Muscle layer of duodenum (tissue), 2 donors: ENCODE measurements around the gene TESMIN.

Experiments
- H3K27ac ChIP-seq: one replicate; pipeline ENCODE4 v1.7.0; 2013; ENCODE audit warnings: mild to moderate bottlenecking, low read length
- H3K27me3 ChIP-seq: one replicate; pipeline ENCODE4 v1.7.0; 2013; ENCODE audit warnings: low read depth, mild to moderate bottlenecking, control low read depth, low read length
- H3K36me3 ChIP-seq, 2 donors: one replicate each; pipeline ENCODE4 v1.7.0; 2013; ENCODE audit warnings: low read length in 2 of 2, control low read depth in 1 of 2, mild to moderate bottlenecking in 1 of 2; ENCODE audit not compliant: insufficient read depth in 2 of 2, control insufficient read depth in 1 of 2
- H3K4me1 ChIP-seq, 2 donors: one replicate each; pipeline ENCODE4 v1.7.0; 2013; ENCODE audit warnings: low read length in 2 of 2, mild to moderate bottlenecking in 2 of 2, control low read depth in 1 of 2, moderate library complexity in 1 of 2; ENCODE audit not compliant: insufficient read depth in 2 of 2, control insufficient read depth in 1 of 2
- H3K4me3 ChIP-seq, 2 donors: one replicate each; pipeline ENCODE4 v1.7.0; 2013; ENCODE audit warnings: low read length in 2 of 2, low read depth in 1 of 2, mild to moderate bottlenecking in 1 of 2
- H3K9me3 ChIP-seq, 2 donors: one replicate each; pipeline ENCODE4 v1.7.0; 2013; ENCODE audit warnings: low read length in 2 of 2, control low read depth in 1 of 2, mild to moderate bottlenecking in 1 of 2; ENCODE audit not compliant: control insufficient read depth in 1 of 2
- donor health status: healthy.

TESMIN gene

GRCh38 chr11:68688881-68689280 lies 62.4 kb downstream of the TESMIN start:
- Histone ChIP-seq H3K4me3 (no peak overlapping the region), H3K9me3 (no peaks in the 10 kb centered on the region), H3K36me3 (no peaks in the 10 kb centered on the region), H3K4me1 (peaks cover 0 to 12% of the 10 kb centered on the region in 2 donors), H3K27ac (no peak overlapping the region), H3K27me3 (peaks cover 16% of the 10 kb centered on the region)

- H3K4me1 ChIP-seq: peaks cover 0 to 13% of the 10 kb centered on the region in 2 donors
- H3K27ac ChIP-seq: no peak overlapping the region
- no peaks in the 10 kb centered on the region for H3K36me3 ChIP-seq
- no peak overlapping the region for H3K4me3 ChIP-seq
- no peaks in the 10 kb centered on the region for H3K9me3 ChIP-seq
- H3K27me3 ChIP-seq: peaks cover 25% of the 10 kb centered on the region
Measured at GRCh38 chr11:68687986-68688385, 63.3 kb downstream of the TESMIN start.

DNA sequence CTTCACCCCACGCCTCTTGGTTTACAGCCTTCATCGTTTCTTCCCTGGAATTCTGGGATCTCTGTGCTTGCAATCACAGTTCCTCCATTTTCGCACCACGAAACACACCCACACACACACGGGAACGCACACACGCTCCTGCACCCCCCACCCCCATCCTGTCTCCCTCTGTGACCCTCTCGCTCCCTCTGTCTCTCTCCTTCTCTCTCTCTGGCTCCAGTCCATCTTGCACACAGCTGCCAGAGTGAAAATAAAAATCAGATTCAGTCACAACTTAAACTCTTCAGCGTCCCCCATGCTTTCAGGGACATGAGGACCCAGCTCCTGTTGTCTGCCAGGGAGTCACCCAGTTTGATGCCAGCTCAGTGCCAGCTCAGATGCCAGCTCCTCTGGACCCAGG lies 64.0 kb downstream of the TESMIN start:
- no peaks in the 10 kb centered on the region for H3K36me3 ChIP-seq
- peaks cover 25% of the 10 kb centered on the region for H3K27me3 ChIP-seq

GRCh38 chr11:68686486-68686885 lies 64.8 kb downstream of the TESMIN start:
- Histone ChIP-seq H3K27ac (no peak overlapping the region), H3K9me3 (no peaks in the 10 kb centered on the region), H3K4me1 (peaks cover 0 to 13% of the 10 kb centered on the region in 2 donors), H3K36me3 (no peaks in the 10 kb centered on the region), H3K27me3 (peaks cover 25% of the 10 kb centered on the region), H3K4me3 (no peak overlapping the region)

More for the DNA sequence above, 64.0 kb downstream of the TESMIN start:
- no peak overlapping the region for H3K4me3 ChIP-seq
- no peak overlapping the region for H3K27ac ChIP-seq
- peaks cover 0 to 13% of the 10 kb centered on the region in 2 donors for H3K4me1 ChIP-seq
- H3K9me3 ChIP-seq: no peaks in the 10 kb centered on the region

GRCh38 chr11:68685656-68686380 lies 65.5 kb downstream of the TESMIN start:
- Histone ChIP-seq H3K36me3 (no peaks in the 10 kb centered on the region), H3K27ac (no peak overlapping the region), H3K4me1 (peaks cover 0 to 13% of the 10 kb centered on the region in 2 donors), H3K27me3 (peaks cover 25% of the 10 kb centered on the region), H3K9me3 (no peaks in the 10 kb centered on the region), H3K4me3 (no peak overlapping the region)

- no peak within 1 kb of the TSS for H3K27ac ChIP-seq
- peaks cover 25% of the 10 kb centered on the region for H3K27me3 ChIP-seq
- no peaks in the 10 kb centered on the region for H3K9me3 ChIP-seq
- H3K36me3 ChIP-seq: no peaks in the 10 kb centered on the region
- peaks cover 0 to 13% of the 10 kb centered on the region in 2 donors for H3K4me1 ChIP-seq
- H3K4me3 ChIP-seq: peak within 1 kb of the TSS in 1 of 2 donors; percentile 53
Measured at GRCh38 chr11:68684385-68685356, 66.6 kb downstream of the TESMIN start, which contains the start of gene GAL. Gene GAL, plus strand, starts transcription at chr11:68684544. Its CDS starts 380 bp downstream, at chr11:68684924.

DNA sequence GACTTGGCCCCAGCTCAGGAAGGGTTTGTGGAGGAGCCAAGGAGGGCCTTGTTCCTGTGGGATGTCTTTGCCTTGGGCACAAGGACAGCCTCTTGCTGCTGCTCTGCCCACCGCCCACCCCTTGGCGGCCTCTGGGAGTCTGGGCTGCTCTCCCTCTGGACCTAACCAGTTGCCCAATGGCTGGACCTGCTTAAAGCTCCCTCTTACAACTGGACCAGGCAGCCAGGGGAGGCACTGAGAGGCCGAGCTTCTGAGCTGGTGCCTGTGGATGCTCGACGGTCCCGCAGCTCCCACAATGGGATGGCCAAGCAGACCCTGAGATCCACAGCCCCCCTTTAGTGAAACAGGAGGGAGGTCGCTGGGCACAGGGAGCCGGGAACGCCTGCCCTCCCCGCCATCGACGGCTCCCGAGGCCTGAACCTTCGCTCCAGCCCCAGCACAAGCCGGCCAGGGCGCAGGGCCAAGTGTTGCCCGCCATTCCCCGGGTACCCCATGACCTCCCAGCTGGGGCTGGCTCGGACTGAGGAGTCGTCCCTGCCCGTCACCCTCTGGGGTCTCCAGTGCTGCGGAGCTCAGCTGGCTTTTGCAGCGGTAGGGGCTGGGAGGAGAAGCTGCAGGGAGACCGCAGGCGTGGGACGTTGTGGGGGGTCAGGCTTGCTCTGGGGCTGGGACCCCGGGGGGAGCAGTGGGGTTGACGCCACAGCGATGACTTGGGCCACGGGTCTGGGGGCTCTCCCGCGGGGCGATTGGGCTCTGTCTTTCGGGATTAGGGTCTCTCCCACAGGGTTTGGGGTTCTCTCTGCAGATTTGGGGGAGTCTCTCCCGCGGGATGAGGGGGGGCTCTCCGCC lies 67.6 kb downstream of the TESMIN start:
- H3K27me3 ChIP-seq: peaks cover 21% of the 10 kb centered on the region
- peak overlapping the region in 1 of 2 donors; percentile 26 for H3K4me3 ChIP-seq

DNA sequence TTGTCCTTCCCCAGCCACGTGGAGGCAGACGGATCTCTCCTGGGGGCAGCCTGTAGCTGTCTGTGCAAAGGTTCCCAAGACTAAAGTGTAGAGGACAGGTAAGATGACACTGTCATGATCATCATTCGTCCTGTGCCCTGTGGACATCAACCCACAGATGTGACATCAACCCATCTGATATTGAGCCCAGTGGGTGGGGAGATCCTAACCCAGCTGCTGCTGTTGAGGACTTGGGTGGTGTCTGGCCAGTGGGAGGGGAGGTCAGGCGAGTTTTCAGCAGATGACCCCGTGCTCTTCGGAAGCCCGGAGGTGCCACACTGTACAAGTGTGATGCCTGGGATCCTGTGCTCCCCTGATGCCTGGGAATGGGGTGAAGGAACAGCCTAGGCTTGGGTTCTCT lies 68.2 kb downstream of the TESMIN start:
- Histone ChIP-seq H3K4me3 (no peak overlapping the region), H3K36me3 (no peaks in the 10 kb centered on the region), H3K9me3 (no peaks in the 10 kb centered on the region), H3K27ac (no peak overlapping the region), H3K27me3 (peaks cover 21% of the 10 kb centered on the region), H3K4me1 (peaks cover 0 to 13% of the 10 kb centered on the region in 2 donors)

More for the DNA sequence above, 67.6 kb downstream of the TESMIN start:
- no peaks in the 10 kb centered on the region for H3K9me3 ChIP-seq
- H3K27ac ChIP-seq: no peak overlapping the region
- peaks cover 0 to 13% of the 10 kb centered on the region in 2 donors for H3K4me1 ChIP-seq
- no peaks in the 10 kb centered on the region for H3K36me3 ChIP-seq

DNA sequence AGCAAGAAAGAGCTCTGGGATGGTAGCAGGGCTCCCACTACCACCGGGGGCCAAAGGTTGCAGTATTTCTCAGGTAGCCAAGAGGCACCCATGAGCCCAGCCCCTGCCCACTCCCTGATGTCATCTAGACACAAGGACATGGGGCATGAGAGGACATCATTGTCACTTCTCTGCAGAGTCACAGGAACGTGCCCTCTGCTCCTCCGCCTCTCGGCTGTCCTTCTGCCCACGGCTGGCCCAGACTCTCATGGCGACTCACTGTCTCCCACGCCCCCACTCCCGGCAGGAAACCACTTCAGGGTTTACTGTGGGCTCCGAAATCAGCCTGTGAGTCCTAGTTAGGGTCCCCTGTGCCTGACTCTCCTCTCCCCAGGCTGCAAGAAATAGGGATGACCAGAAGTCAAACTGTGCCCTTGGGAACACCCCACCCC lies 68.8 kb downstream of the TESMIN start:
- Histone ChIP-seq H3K36me3 (no peaks in the 10 kb centered on the region), H3K27ac (no peak overlapping the region), H3K4me1 (peaks cover 0 to 13% of the 10 kb centered on the region in 2 donors), H3K27me3 (peaks cover 21% of the 10 kb centered on the region), H3K9me3 (no peaks in the 10 kb centered on the region), H3K4me3 (no peak overlapping the region)

DNA sequence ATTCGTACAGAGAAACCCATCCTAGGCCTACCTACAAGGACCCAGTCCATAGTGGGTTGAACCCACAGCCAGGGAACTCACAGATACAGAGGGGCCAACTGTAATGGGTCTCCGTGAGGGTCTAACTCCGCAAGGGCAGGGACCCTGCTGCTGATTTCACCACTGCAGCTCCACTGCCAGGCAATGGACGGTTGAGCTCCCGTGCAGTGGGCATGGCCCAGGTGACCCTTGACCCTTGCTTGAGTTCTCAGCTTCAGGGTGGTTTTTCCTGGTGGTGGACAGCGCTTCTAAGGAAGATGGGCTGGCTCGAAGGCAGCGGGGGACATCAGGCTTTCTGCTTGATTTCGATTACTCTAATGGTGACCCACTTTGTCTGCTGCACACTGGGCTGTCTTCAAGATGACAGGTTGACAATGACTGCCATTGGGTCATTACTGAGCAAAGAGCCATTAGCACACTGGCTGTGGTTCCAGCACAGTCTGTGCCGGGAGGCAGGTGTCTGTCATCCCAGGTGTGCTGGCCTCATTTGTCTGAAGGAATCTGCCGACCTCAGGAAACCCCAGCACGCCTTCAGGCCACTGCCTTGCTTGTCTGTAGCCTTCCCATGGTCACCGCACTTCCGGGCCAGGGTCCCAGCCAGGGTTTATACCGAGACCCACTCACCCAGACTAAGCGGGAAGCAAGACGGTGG lies 70.6 kb downstream of the TESMIN start:
- Histone ChIP-seq H3K27me3 (peaks cover 16% of the 10 kb centered on the region), H3K4me3 (no peak overlapping the region), H3K4me1 (peaks cover 0 to 13% of the 10 kb centered on the region in 2 donors), H3K27ac (no peak overlapping the region), H3K9me3 (no peaks in the 10 kb centered on the region), H3K36me3 (no peaks in the 10 kb centered on the region)
